CD4-positive, alpha-beta T cell treated with Interleukin-15 for 1 hour (primary cell): ENCODE results near the gene TRIM49D2.
"Not testable (repeated sequence)": the region's sequence is repeated elsewhere in the genome, so short reads cannot be mapped to it uniquely, and the experiment has no call there.

Source experiments
- DNase-seq: peaks from one replicate; pipeline ENCODE4 v3.0.0-alpha.2; 2020

Gene TRIM49D2, protein sequence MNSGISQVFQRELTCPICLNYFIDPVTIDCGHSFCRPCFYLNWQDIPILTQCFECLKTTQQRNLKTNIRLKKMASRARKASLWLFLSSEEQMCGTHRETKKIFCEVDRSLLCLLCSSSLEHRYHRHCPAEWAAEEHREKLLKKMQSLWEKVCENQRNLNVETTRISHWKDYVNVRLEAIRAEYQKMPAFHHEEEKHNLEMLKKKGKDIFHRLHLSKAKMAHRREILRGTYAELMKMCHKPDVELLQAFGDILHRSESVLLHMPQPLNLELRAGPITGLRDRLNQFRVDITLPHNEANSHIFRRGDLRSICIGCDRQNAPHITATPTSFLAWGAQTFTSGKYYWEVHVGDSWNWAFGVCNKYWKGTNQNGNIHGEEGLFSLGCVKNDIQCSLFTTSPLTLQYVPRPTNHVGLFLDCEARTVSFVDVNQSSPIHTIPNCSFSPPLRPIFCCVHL

GRCh38 chr11:89923764-89924163, at the start of gene TRIM49D2:
Gene TRIM49D2, plus strand, starts transcription at chr11:89924064. Its CDS starts 2,698 bp downstream, at chr11:89926762.
- not testable (repeated sequence) for DNase-seq

DNA sequence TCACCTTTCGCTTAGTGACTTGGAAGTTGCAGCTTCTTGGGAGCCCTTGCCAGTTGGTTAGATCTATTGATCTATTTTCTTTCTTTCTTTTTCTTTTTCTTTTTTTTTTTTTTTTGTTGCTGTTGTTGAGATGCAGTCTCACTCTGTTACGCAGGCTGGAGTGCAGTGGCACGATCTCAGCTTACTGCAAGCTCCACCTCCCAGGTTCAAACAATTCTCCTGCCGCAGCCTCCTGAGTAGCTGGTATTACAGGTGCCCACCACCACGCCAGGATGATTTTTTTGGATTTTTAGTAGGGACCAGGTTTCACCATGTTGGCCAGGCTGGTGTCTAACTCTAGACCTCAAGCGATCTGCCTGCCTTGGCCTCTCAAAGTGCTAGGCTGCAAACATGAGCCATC, 46.4 kb upstream of the TRIM49D2 start:
- DNase-seq: not testable (repeated sequence)

- not testable (repeated sequence) for DNase-seq
These were observed 30.6 kb upstream of the TRIM49D2 start for GRCh38 chr11:89893245-89893644.

GRCh38 chr11:89900809-89901208, 23.1 kb upstream of the TRIM49D2 start:
- not testable (repeated sequence) for DNase-seq

DNA sequence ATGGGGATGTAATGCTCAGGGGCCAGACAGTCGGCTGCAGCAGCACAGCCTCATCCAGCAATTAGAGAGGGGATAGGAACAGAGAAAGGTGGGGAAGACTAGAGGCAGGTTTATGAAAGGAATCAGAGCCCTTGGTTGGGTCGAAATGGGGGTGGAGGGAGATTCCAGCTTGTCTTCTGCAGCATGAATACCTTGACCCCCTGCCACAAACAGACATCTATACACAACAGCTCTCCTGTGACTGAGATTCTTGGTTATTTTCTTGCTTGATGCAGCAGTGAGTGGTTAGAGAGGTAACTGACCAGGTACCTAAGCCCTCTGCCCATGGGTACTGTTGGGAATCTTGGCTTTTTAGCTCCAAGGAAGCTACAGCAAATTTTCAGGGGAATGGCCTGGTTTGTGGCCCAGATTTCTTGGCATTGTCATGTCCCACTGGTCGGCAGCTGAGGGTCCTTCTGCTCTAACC, 1.6 kb upstream of the TRIM49D2 start, which contains the start of gene TRIM49D1:
TSS of gene TRIM49D1 (minus strand) at position 51 of the 466 bp plus-strand sequence. CDS start 4,535 bp downstream, outside the sequence.
- DNase-seq: no peak

DNA sequence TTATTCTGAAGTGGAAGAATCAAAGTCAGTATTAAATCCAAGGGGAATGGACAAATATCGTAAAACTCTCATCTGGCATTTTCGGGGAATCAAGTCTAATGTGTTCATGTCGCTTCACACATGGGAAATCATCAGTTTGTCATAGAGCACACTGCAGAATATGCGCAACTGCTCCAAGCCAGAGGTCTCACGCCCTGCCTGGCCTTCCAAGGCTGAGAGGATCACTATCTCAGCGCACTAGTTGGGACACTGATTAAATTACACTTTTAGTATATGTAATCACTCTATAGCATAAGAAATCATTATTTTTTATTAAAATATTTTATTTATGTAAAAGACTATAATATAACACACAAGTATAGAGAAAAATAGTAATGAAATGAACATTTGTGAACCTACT, 37.0 kb downstream of the TRIM49D2 start:
- not testable (repeated sequence) for DNase-seq

DNA sequence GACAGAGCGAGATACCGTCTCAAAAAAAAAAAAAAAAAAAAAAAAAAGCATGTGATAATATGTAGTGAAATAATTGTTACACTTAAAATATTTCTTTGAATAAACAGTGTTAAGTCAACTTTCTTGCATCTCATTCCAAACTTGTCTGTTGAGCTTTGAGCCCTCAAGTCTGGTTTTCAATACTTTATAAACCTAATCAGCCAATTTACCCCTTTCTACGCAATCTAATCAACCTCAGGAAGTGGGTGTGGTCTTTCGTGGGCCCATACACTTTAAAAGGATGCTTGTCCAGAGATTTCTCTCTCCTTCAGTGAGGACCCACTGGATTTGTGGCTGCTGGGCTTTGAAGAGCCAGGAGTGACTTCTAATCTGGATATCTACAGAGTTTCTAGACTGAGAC, 41.9 kb downstream of the TRIM49D2 start, which contains the start of gene TRIM64:
TSS of gene TRIM64 (plus strand) at position 301 of the 400 bp plus-strand sequence. CDS start 2,467 bp downstream, outside the sequence.
- DNase-seq: not testable (repeated sequence)
